GM19238 (cell line): ENCODE measurements around the gene DHX32.
"Not testable (repeated sequence)": the region's sequence is repeated elsewhere in the genome, so short reads cannot be mapped to it uniquely, and the experiment has no call there.

Source experiments
- DNase-seq: peaks from one replicate; pipeline ENCODE4 v3.0.0; 2011; ENCODE audit warnings: low spot score; ENCODE audit not compliant: insufficient read length

The DHX32 gene

GRCh38 chr10:125881192-125881591 lies at the start of gene DHX32:
Gene DHX32, minus strand, starts transcription at chr10:125881292. Its CDS starts 468 bp downstream, at chr10:125880824.
- no peak for DNase-seq

DNA sequence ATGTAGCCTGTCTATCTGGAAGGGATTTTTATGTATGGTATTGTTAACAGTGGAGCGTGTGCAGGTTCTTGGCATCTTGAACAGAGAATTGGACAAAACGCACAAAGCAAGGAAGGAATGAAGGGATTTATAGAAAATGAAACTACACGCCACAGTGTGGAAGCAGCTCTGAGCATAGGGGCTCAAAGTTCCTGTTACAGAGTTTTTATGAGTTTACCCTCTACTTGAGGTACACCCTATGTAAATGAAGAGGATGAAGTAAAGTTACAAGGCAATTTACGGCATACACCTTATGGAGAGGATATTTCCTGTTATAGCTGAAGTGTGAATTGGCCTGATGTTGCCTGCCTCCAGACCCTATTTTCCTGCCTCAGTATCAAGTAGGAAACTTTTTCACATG lies 48.5 kb upstream of the DHX32 start:
- DNase-seq: no peak

DNA sequence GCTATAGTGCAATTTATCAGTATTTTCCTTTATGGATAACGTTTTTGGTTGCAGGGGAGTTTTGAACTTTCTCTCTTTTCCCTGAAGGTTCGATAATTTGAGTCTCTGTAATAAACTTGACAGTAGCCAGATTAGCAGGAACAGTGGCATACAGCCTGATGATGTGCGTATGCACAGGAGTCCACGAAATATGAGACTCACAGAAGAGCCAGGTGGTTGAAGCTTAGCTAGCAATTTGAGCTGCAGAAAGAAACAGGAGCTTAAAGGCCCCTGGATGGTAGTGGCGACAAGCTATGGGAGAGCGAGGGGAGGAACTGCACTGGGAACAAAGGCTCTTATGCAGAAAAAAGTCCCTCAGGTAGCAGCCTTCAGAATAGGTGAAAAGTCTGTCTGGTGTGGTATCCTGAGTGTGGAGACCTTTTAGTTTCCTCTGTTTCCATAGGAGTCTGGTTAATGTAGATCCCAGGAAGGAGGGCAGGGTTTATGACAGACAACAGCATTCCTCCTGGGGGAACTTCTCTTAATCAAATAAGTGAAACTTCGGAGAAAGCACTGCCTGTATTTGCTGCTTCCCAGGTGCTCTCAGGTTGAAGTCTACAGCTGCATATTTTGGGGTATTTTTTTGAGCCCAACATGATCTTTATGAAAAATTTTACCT lies 48.0 kb upstream of the DHX32 start:
- DNase-seq: no peak

- not testable (repeated sequence) for DNase-seq
Observed at GRCh38 chr10:125927265-125927664, 46.2 kb upstream of the DHX32 start.

DNA sequence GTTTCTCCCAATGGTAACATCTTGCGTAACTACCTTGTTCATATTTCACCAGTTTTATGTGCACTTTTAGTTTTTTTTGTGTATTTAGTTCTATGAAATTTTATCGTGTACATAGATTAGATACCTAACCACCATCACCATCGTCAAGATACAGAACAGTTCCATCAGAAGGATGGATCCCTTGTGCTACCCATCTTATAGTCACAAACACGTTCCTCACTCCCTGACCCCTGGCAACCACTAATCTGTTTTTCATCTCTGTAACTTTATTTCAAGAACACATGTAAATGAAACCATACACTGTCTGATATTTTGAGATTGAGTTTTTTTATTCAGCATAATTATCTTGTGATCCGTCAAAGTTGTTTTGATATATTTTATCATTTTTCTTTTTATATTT lies 45.2 kb upstream of the DHX32 start:
- DNase-seq: no peak

DNA sequence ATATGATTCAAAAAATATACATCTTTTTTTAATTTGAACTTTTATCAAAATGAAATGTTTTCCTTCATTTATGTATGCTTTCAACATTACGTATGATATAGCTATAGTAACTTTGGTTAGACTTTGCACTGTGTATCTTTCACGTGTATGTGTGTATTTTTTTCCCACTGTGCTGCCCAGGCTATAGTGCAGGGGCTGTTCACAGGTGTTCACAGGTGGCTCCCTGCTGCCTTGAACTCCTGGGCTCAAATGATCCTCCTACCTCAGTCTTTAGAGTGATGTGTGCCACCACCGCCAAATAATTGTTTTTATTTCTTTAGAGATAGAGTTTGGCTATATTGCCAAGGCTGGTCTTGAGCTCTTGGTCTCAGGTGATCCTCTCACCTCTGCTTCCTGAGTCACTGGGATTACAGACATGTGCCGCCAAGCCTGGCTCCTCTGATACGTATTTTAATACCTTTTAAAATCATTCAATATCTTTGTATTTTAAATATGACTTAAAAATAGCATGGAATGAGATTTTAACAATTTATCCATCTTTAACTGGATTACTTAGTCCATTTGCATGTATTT lies 44.3 kb upstream of the DHX32 start:
- DNase-seq: no peak

- not testable (repeated sequence) for DNase-seq
Observed at GRCh38 chr10:125921643-125922306, 40.7 kb upstream of the DHX32 start.

- not testable (repeated sequence) for DNase-seq
Observed at GRCh38 chr10:125917704-125918361, 36.7 kb upstream of the DHX32 start.

DNA sequence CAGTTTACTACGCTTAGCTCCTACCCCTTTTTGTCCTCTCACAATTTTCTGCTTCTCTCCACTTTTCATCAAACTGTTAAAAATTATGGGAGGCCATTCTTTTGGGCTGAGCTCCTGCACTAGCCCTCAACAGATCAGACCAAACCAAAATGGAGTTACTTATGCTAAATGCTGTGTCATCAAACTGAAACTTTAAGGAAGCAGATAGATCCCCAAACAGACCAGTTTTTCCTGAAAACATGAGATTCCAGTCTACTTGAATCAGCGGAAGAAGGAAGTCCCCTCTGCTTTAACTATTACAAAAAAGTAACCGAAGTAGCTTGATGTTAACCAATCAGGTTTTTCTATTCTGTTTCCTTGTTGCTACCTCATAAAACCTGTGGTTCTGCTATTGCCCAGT lies 35.9 kb upstream of the DHX32 start:
- DNase-seq: no peak

GRCh38 chr10:125913277-125913676 lies 32.2 kb upstream of the DHX32 start:
- not testable (repeated sequence) for DNase-seq

DNA sequence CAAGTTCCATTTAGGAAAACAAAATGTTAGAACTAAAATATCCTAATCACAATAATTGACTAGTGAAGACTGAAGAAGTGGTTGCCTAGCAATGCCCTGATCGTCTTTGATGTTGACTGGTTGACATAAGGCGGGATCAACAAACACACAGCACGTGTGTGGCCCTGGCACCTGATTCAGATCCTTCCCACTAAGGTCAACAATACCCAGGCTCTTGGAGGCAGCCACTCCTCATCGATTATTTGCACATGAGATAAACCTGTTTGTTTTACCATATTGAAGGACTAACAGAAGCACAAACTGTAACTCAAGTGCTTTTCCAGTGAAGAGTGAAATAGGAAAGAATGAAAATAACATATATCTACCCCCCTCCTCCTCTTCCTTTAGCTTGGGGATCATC lies 30.9 kb upstream of the DHX32 start:
- DNase-seq: no peak

DNA sequence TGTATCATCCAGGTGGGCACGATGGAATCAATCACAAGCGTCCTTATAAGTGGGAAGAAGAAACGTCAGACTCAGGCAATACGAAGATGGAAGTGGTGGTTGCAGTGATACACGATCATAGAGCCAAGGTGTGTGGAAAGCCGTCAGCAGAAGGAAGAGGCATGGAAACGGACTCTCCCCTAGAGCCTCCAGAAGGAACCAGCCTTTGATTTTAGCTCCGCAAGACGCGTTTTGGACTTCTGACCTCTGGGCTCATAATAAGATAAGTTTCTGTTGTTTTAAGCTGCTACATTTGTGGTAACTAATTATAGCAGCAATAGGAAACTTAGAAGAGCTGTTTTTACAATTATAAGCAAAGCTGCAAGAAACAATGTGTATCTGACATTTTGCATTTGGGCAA lies 30.1 kb upstream of the DHX32 start:
- no peak for DNase-seq

GRCh38 chr10:125909491-125909890 lies 28.4 kb upstream of the DHX32 start:
- not testable (repeated sequence) for DNase-seq

DNA sequence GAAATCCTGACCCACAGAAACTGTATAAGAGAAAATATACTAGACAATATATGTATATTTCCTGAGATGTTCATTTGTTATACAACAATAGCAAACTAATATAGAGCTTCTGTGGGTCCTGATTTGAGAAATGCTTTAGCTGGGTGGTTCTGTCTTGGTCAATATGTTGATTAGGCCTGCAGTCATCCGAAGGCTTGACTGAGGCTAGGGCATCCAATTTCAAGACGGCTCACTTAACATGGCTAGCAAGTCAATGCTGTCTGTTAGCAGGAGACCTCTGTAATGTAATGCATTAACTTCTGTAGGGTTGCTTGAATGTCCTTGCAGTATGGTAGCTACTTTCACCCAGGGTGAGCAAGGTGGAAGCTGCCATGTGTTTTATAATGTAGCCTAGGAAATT lies 27.7 kb upstream of the DHX32 start:
- not testable (repeated sequence) for DNase-seq

DNA sequence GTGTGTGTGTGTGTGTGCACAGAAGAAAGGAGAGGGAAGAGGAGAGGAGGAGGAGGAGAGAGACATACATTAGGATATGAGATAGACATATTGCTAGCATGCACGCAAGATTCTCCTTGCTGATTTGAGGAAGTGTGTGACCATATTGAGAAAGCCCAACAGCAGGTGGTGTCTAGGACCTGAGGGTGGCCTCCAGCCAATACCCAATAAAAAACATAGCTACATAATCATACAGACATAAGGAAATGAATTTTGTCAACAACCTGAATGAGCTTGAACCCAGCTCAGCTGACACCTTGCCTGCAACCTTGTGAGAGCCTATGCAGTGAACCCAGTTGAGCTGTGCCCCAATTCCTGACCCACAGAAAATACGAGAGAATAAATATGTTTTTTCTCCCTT lies 26.5 kb upstream of the DHX32 start:
- DNase-seq: not testable (repeated sequence)

- DNase-seq: not testable (repeated sequence)
Observed at GRCh38 chr10:125905069-125905994, 24.2 kb upstream of the DHX32 start.

GRCh38 chr10:125903135-125903640 lies 22.1 kb upstream of the DHX32 start:
- not testable (repeated sequence) for DNase-seq

GRCh38 chr10:125900963-125901362 lies 19.9 kb upstream of the DHX32 start:
- DNase-seq: not testable (repeated sequence)

- not testable (repeated sequence) for DNase-seq
Observed at GRCh38 chr10:125897317-125897716, 16.2 kb upstream of the DHX32 start.

- DNase-seq: peak; percentile 57
Observed at GRCh38 chr10:125896088-125896934, 15.2 kb upstream of the DHX32 start, which contains the start of gene FANK1. Gene FANK1, plus strand, starts transcription at chr10:125896564. Its CDS starts 79 bp downstream, at chr10:125896643.
